Measurements from ENCODE around the gene ERO1B.

The ERO1B gene

GRCh38 chr1:236292425-236292824 lies 10.7 kb upstream of the ERO1B start:
- DNase-seq, result no peak

- no peak for DNase-seq
Observed at GRCh38 chr1:236289492-236290131, 7.9 kb upstream of the ERO1B start.

- no peak for DNase-seq
Observed at GRCh38 chr1:236288620-236288976, 6.8 kb upstream of the ERO1B start.

- no peak for DNase-seq
Observed at GRCh38 chr1:236287757-236288619, 6.2 kb upstream of the ERO1B start.

- no peak for DNase-seq
Observed at GRCh38 chr1:236287356-236287755, 5.6 kb upstream of the ERO1B start.

GRCh38 chr1:236284291-236284721 lies 2.5 kb upstream of the ERO1B start:
- no peak for DNase-seq

GRCh38 chr1:236282719-236283118 lies 961 bp upstream of the ERO1B start:
- no peak for DNase-seq

GRCh38 chr1:236282425-236282716 lies 613 bp upstream of the ERO1B start:
- DNase-seq, result peak in 1 of 2 donors; percentile 36

GRCh38 chr1:236281198-236281653 lies 532 bp downstream of the ERO1B start:
- peak; percentile 33 to 39 for DNase-seq

GRCh38 chr1:236280438-236281197 lies 1.1 kb downstream of the ERO1B start:
- DNase-seq, result peak; percentile 22 to 42

GRCh38 chr1:236275586-236275985 lies 6.2 kb downstream of the ERO1B start:
- no peak for DNase-seq

GRCh38 chr1:236275061-236275460 lies 6.7 kb downstream of the ERO1B start:
- DNase-seq, result no peak

GRCh38 chr1:236273358-236273757 lies 8.4 kb downstream of the ERO1B start:
- DNase-seq, result no peak

- no peak for DNase-seq
Observed at GRCh38 chr1:236269439-236269838, 12.3 kb downstream of the ERO1B start.

GRCh38 chr1:236261898-236262297 lies 19.9 kb downstream of the ERO1B start:
- DNase-seq, result no peak

GRCh38 chr1:236261033-236261432 lies 20.7 kb downstream of the ERO1B start:
- DNase-seq, result no peak

- DNase-seq, result no peak
Observed at GRCh38 chr1:236259043-236259442, 22.7 kb downstream of the ERO1B start.

- DNase-seq, result no peak
Observed at GRCh38 chr1:236258114-236258622, 23.6 kb downstream of the ERO1B start.

- DNase-seq, result no peak
Observed at GRCh38 chr1:236257216-236257615, 24.5 kb downstream of the ERO1B start.

- DNase-seq, result no peak
Observed at GRCh38 chr1:236253918-236254637, 27.7 kb downstream of the ERO1B start.

GRCh38 chr1:236253119-236253518 lies 28.6 kb downstream of the ERO1B start:
- DNase-seq, result no peak

GRCh38 chr1:236251587-236251986 lies 30.2 kb downstream of the ERO1B start:
- no peak for DNase-seq

- DNase-seq, result no peak
Observed at GRCh38 chr1:236247286-236247685, 34.5 kb downstream of the ERO1B start.

Measured in CD4-positive, alpha-beta T cell treated with Interleukin-1 beta for 1 hour (primary cell).